ENCODE data around the gene FMNL2. TPM values are rescaled to one million over a fixed set of nuclear protein-coding genes. Genes with fewer than 3 reads are reported as not detected.

The FMNL2 gene
- total RNA-seq, 1 donor from 2014 or later = 34.3 TPM

DNA sequence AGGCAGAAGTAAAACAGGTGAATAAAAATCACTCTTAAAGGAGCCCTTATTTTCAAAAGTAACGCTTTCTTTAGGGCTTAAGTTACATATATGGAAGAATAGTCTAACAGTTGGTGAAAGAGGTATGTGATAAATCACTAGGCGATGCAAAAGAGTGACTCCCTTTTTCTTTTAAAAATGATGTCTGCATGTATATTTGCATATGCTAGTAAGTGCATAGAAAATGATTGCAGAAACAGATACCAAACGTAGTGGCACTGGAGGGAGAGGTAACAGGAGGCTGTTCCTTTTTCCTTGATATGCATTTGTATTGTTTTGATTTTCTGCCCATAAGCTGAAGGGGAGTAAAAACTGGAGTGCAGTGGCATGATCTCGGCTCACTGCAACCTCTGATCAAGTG, 224.0 kb downstream of the FMNL2 start:
- Mint-ChIP-seq H3K9me3 (ENCODE audit: unreplicated experiment) (no peaks in the 10 kb centered on the region), H3K4me1 (ENCODE audit: low read depth, unreplicated experiment) (peaks cover 49% of the 10 kb centered on the region), H3K4me3 (ENCODE audit: unreplicated experiment) (no peak overlapping the region), H3K27me3 (ENCODE audit: low read depth, unreplicated experiment) (no peaks in the 10 kb centered on the region), H3K27ac (ENCODE audit: unreplicated experiment) (peak overlapping the region; percentile 42), H3K36me3 (ENCODE audit: low read depth, unreplicated experiment) (no peaks in the 10 kb centered on the region)
- H2AFZ ChIP-seq (ENCODE audit: low read depth, low read length) = no peak overlapping the region
- H3K36me3 ChIP-seq (ENCODE audit: insufficient read depth, low read length) = peaks cover 3% of the 10 kb centered on the region
- no peaks in the 10 kb centered on the region for H3K79me2 ChIP-seq (ENCODE audit: insufficient read depth, low read length)
- H3K9ac ChIP-seq (ENCODE audit: low read length) = no peak overlapping the region
- peak overlapping the region; percentile 50 for H3K4me2 ChIP-seq (ENCODE audit: low read length)
- no peaks in the 10 kb centered on the region for H3K9me3 ChIP-seq (ENCODE audit: insufficient read depth, low read depth, low read length)
- no peak for TF ChIP-seq EZH2 (IDR thresholded peaks at IDR 0.05; ENCODE audit: insufficient read depth, low read length)
- TF ChIP-seq, protein P1, sequence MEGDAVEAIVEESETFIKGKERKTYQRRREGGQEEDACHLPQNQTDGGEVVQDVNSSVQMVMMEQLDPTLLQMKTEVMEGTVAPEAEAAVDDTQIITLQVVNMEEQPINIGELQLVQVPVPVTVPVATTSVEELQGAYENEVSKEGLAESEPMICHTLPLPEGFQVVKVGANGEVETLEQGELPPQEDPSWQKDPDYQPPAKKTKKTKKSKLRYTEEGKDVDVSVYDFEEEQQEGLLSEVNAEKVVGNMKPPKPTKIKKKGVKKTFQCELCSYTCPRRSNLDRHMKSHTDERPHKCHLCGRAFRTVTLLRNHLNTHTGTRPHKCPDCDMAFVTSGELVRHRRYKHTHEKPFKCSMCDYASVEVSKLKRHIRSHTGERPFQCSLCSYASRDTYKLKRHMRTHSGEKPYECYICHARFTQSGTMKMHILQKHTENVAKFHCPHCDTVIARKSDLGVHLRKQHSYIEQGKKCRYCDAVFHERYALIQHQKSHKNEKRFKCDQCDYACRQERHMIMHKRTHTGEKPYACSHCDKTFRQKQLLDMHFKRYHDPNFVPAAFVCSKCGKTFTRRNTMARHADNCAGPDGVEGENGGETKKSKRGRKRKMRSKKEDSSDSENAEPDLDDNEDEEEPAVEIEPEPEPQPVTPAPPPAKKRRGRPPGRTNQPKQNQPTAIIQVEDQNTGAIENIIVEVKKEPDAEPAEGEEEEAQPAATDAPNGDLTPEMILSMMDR (IDR thresholded peaks at IDR 0.05; ENCODE audit: insufficient read depth, low read depth, low read length) = no peak
- no peak overlapping the region for H3K4me3 ChIP-seq (ENCODE audit: insufficient read depth, low read depth, low read length)
- no peaks in the 10 kb centered on the region for H4K20me1 ChIP-seq (ENCODE audit: insufficient read depth, low read length)
- DNase-seq (ENCODE audit: low read depth) = no peak
- FAIRE-seq = no peak
- no peaks in the 10 kb centered on the region for H3K27me3 ChIP-seq (ENCODE audit: insufficient read depth, low read length)
- no peak overlapping the region for H3K27ac ChIP-seq (ENCODE audit: low read depth, low read length)
- peaks cover 38% of the 10 kb centered on the region for H3K4me1 ChIP-seq (ENCODE audit: insufficient read depth, low read length)

DNA sequence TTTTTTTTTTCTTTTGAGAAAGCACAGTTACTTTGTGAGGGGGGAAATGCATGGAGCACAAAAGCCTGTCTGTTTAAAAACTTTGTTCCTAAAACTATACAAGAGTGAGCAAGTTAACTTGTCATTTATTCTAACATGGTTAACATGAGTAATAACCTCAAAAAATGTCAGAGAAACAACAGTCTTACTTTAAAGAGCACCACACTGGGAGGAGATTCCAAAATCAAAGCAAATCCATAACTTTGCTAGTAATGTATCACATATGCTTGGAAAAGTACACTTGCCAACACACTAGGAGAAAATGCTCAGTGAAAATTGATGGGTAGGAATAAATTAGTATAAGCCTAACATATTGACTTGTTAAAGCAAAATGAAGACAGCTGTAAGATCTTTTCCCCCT, 225.2 kb downstream of the FMNL2 start:
- Histone ChIP-seq H3K4me3 (ENCODE audit: insufficient read depth, low read depth, low read length) (no peak overlapping the region), H4K20me1 (ENCODE audit: insufficient read depth, low read length) (no peaks in the 10 kb centered on the region), H3K9ac (ENCODE audit: low read length) (no peak overlapping the region), H2AFZ (ENCODE audit: low read depth, low read length) (no peak overlapping the region), H3K27ac (ENCODE audit: low read depth, low read length) (peak overlapping the region; percentile 17), H3K4me1 (ENCODE audit: insufficient read depth, low read length) (peaks cover 38% of the 10 kb centered on the region), H3K36me3 (ENCODE audit: insufficient read depth, low read length) (peaks cover 3% of the 10 kb centered on the region), H3K79me2 (ENCODE audit: insufficient read depth, low read length) (no peaks in the 10 kb centered on the region), H3K4me2 (ENCODE audit: low read length) (peak overlapping the region; percentile 48), H3K9me3 (ENCODE audit: insufficient read depth, low read depth, low read length) (no peaks in the 10 kb centered on the region), H3K27me3 (ENCODE audit: insufficient read depth, low read length) (no peaks in the 10 kb centered on the region)
- no peak overlapping the region for H3K27ac Mint-ChIP-seq (ENCODE audit: unreplicated experiment)
- H3K4me3 Mint-ChIP-seq (ENCODE audit: unreplicated experiment) = no peak overlapping the region
- FAIRE-seq (peak; percentile 73), DNase-seq (ENCODE audit: low read depth) (peak; percentile 77)
- TF ChIP-seq, protein P1 (IDR thresholded peaks at IDR 0.05; ENCODE audit: insufficient read depth, low read depth, low read length) = no peak
- TF ChIP-seq EZH2 (IDR thresholded peaks at IDR 0.05; ENCODE audit: insufficient read depth, low read length) = no peak
- H3K4me1 Mint-ChIP-seq (ENCODE audit: low read depth, unreplicated experiment) = peaks cover 47% of the 10 kb centered on the region
- H3K36me3 Mint-ChIP-seq (ENCODE audit: low read depth, unreplicated experiment) = peaks cover 1% of the 10 kb centered on the region
- no peaks in the 10 kb centered on the region for H3K27me3 Mint-ChIP-seq (ENCODE audit: low read depth, unreplicated experiment)
- H3K9me3 Mint-ChIP-seq (ENCODE audit: unreplicated experiment) = no peaks in the 10 kb centered on the region

- Mint-ChIP-seq H3K9me3 (ENCODE audit: unreplicated experiment) (no peaks in the 10 kb centered on the region), H3K4me1 (ENCODE audit: low read depth, unreplicated experiment) (peaks cover 40% of the 10 kb centered on the region), H3K27me3 (ENCODE audit: low read depth, unreplicated experiment) (no peaks in the 10 kb centered on the region), H3K27ac (ENCODE audit: unreplicated experiment) (no peak overlapping the region), H3K4me3 (ENCODE audit: unreplicated experiment) (no peak overlapping the region), H3K36me3 (ENCODE audit: low read depth, unreplicated experiment) (peaks cover 1% of the 10 kb centered on the region)
- DNase-seq (ENCODE audit: low read depth) (no peak), FAIRE-seq (no peak)
- peaks cover 38% of the 10 kb centered on the region for H3K4me1 ChIP-seq (ENCODE audit: insufficient read depth, low read length)
- no peak overlapping the region for H2AFZ ChIP-seq (ENCODE audit: low read depth, low read length)
- peaks cover 3% of the 10 kb centered on the region for H3K36me3 ChIP-seq (ENCODE audit: insufficient read depth, low read length)
- no peak overlapping the region for H3K4me3 ChIP-seq (ENCODE audit: insufficient read depth, low read depth, low read length)
- TF ChIP-seq, protein P1 (IDR thresholded peaks at IDR 0.05; ENCODE audit: insufficient read depth, low read depth, low read length) = no peak
- TF ChIP-seq EZH2 (IDR thresholded peaks at IDR 0.05; ENCODE audit: insufficient read depth, low read length) = no peak
- peak overlapping the region; percentile 15 for H3K4me2 ChIP-seq (ENCODE audit: low read length)
- H3K27ac ChIP-seq (ENCODE audit: low read depth, low read length) = peak overlapping the region; percentile 17
- no peaks in the 10 kb centered on the region for H3K79me2 ChIP-seq (ENCODE audit: insufficient read depth, low read length)
- H4K20me1 ChIP-seq (ENCODE audit: insufficient read depth, low read length) = no peaks in the 10 kb centered on the region
- H3K9me3 ChIP-seq (ENCODE audit: insufficient read depth, low read depth, low read length) = no peaks in the 10 kb centered on the region
- H3K9ac ChIP-seq (ENCODE audit: low read length) = no peak overlapping the region
- no peaks in the 10 kb centered on the region for H3K27me3 ChIP-seq (ENCODE audit: insufficient read depth, low read length)
These were observed 226.1 kb downstream of the FMNL2 start for GRCh38 chr2:152560873-152561595.

All from astrocyte (in vitro differentiated cells and primary cell).